CD4-positive, alpha-beta T cell treated with Interleukin-15 for 1 hour (primary cell): ENCODE measurements around the gene MTFP1.
"Not testable (repeated sequence)": the region's sequence is repeated elsewhere in the genome, so short reads cannot be mapped to it uniquely, and the experiment has no call there.

Experiments
- DNase-seq: peaks from one replicate; pipeline ENCODE4 v3.0.0-alpha.2; 2020

The MTFP1 gene

GRCh38 chr22:30402028-30402765 lies 23.4 kb upstream of the MTFP1 start:
- DNase-seq = no peak

DNA sequence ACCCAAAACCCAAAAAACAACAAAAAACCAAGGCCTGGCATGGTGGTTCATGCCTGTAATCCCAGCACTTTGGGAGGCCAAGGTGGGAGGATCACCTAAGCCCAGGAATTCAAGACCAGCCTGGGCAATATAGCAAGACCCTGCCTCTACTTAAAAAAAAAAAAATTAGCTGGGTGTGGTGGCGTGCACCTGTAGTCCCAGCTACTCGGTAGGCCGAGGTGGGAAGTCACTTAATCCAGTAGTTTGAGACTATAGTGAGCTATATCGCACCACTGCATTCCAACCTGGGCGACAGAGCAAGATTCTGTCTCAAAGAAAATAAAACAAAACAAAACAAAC lies 22.8 kb upstream of the MTFP1 start:
- not testable (repeated sequence) for DNase-seq

- DNase-seq = no peak
Measured at GRCh38 chr22:30404307-30404706, 21.3 kb upstream of the MTFP1 start.

DNA sequence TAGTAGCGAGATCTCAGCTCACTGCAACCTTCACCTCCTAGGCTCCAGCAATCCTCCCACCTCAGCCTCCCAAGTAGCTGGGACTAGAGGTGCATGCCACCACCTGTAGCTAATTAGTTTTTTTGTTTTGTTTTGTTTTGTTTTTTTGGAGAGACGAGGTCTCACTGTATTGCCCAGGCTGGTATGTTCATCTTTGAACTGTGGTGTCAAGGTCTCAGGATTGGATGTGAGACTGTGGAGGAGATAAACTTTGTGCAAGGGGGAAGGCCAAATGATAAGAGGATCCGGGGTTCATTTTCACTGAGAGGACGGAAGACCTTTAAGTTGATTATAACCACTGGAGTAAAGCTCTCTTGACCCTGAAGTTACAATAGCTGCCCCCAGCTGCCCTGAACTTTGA lies 19.8 kb upstream of the MTFP1 start:
- DNase-seq = no peak

DNA sequence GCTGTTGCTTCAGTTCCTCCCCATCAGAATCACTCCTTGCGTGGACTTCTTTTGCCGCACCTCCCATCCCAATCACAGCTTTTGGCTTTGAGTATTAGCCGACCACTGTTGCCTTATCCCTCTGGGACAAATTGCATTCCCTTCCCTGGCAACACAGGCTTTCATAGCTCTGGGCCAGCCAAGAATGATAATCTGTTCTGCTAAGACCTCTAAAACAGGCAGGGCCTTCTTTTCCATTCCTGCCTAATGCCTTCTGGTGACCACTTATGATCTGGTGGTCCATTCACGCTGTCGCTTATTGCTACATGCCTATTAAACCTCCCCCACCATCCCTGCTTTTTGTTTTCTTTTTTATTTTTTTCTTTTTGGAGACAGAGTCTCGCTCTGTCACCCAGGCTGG lies 19.2 kb upstream of the MTFP1 start:
- DNase-seq = no peak

- DNase-seq = no peak
Measured at GRCh38 chr22:30408388-30409102, 17.0 kb upstream of the MTFP1 start.

GRCh38 chr22:30411780-30412179 lies 13.8 kb upstream of the MTFP1 start:
- no peak for DNase-seq

- no peak for DNase-seq
Measured at GRCh38 chr22:30413001-30413400, 12.6 kb upstream of the MTFP1 start.

DNA sequence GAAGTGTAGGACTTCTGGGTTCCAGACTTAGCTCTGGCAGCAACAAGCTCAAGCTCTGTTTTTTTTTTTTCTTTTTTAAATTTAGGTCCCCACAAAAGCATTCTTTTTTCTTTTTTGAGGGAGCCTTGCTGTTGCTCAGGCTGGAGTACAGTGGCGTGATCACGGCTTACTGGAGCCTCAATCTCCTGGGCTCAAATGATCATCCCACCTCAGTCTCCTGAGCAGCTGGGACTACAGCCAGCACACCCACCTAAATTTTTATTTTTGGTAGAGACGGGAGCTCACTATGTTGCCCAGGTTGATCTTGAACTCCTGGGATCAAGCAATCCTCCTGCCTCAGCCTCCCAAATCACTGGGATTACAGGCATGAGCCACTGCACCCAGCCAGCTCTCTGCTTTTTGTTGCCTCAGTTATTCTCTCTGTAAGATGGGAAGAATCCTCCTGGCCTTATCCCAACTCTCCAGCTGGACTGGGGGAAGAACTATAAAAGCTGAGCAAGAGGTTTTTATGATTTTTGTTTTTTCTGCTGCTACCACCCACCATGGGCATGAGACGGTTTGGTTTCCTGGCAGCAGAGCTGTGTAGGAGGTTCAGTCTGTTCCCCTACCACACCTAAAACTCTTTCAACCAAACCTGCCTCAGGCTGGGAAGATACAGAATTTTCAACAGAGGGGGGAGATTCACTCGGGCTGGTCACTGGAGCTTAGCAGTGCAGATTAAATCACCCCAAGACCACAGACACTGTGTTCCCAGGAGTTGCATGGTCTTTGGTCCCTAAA lies 11.6 kb upstream of the MTFP1 start:
- DNase-seq = no peak

DNA sequence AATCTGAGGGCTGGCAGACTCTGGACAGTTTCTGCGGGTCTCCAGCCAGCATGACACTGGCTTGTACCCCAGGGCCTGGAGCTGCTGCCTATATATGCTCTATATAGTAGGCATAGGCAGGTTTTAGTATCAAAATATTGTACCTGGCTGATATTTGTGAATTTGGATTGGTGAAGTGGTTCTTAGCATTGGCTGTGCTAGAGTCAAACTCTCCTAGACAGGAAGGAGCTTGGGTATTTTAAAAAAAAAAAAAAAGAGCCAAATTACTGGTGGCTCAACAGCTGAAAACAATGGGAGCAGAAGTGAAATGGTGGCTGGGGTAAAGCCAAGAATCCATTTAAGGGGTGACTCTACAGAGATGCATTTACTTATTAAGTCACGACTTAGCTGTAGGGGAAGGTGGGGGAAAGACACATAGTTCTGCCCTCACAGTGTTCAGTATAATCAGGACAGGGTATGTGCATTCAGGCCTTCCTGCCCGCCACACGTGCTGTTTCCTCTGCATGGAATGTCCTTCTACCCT lies 11.0 kb upstream of the MTFP1 start:
- no peak for DNase-seq

DNA sequence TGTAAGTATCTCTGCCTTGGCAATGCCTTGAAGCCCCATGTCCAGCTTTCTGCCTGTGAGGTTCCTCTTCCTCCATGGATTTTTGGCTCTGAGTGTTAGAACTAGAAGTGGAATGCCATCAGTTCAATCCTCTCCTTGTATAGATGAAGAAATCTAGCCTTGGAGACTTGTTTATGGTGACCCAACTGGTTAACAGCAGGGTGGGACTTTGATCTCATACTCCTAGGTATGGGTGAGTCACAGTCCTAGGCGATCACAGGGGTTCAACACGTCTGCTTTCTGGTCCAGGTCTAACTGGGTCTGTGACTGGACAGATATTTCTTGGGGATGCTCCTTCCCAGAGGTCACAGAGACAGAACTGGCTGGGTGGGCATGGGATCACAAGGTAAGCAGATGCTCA lies 9.2 kb upstream of the MTFP1 start:
- DNase-seq = no peak

GRCh38 chr22:30416837-30417236 lies 8.7 kb upstream of the MTFP1 start:
- no peak for DNase-seq

DNA sequence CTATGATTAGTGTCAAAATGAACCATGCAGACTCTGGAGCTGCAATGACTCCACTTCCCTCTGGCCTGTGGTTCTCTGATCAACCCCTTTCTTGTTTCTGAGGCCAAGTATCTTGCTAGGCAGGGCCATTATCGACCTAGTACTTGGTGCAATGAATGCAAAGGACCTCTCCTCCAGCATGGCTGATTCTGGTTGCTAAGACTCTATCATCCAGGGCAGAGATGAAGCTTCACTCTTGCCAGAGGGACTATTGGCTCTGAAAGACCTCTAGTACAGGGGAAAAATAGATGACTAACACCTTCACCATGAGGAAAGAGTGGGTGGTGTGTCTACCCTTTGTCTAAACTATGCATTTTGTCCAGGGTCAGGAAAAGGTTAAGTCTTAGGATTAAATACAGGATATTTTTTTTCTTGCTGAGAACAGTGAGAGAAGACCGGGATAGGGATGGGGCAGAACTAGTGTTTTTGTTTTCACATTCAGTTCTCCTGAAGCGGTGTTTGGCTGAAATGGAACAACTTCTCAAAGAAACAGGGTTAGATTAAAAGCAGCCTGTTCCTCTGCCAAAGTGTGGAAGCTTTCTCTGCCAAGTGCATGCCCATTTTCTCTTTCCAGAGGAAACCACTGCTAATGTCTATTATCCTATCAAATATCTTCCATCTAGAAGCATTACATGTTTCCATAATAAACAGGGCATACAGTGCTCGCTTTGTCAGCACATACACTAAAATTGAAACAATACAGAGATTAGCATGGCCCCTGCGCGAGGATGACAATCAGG lies 5.0 kb upstream of the MTFP1 start:
- no peak for DNase-seq

- no peak for DNase-seq
Measured at GRCh38 chr22:30421695-30422480, 3.7 kb upstream of the MTFP1 start.

GRCh38 chr22:30422481-30423300 lies 2.9 kb upstream of the MTFP1 start:
- DNase-seq = peak; percentile 41

GRCh38 chr22:30423301-30423958 lies 2.1 kb upstream of the MTFP1 start:
- no peak for DNase-seq

GRCh38 chr22:30423959-30424533 lies 1.5 kb upstream of the MTFP1 start:
- DNase-seq = peak; percentile 99

- DNase-seq = no peak
Measured at GRCh38 chr22:30424534-30425326, 838 bp upstream of the MTFP1 start.

GRCh38 chr22:30425327-30425615 lies 297 bp upstream of the MTFP1 start:
- no peak for DNase-seq
